DND-41 (cell line): ENCODE measurements around the gene RUFY3.

Experiments used
- CTCF ChIP-seq: IDR thresholded peaks from 2 replicates; pipeline ENCODE4 v1.5.1; 2012; ENCODE audit warnings: borderline replicate concordance, low read length, moderate library complexity, mild to moderate bottlenecking; ENCODE audit not compliant: poor library complexity, severe bottlenecking; ENCODE audit errors: extremely low read depth
- EZH2 ChIP-seq: IDR thresholded peaks from 3 replicates; pipeline ENCODE4 v1.6.1; 2012; ENCODE audit warnings: borderline replicate concordance, low read depth, mild to moderate bottlenecking, moderate library complexity, low read length, inconsistent platforms; ENCODE audit not compliant: severe bottlenecking

- TF ChIP-seq EZH2 (no peak), CTCF (no peak)
Observed at GRCh38 chr4:70752236-70752635, 30.5 kb downstream of the RUFY3 start.
